ENCODE data around the gene SLIT1.

SLIT1 gene

GRCh38 chr10:96984541-96985131 is 201.1 kb downstream of the SLIT1 start:
- no peaks in the 10 kb centered on the region for H3K9me3 ChIP-seq (ENCODE audit: low read length)
- H3K9ac ChIP-seq (ENCODE audit: low read length), result no peak overlapping the region
- H3K36me3 ChIP-seq (ENCODE audit: insufficient read depth, low read length), result peaks cover 18% of the 10 kb centered on the region
- peaks cover 15% of the 10 kb centered on the region for H3K4me1 ChIP-seq (ENCODE audit: insufficient read depth, low read length)
- H3K27me3 ChIP-seq (ENCODE audit: control insufficient read depth in 1 of 2, insufficient read depth in 2 of 2, low read length in 2 of 2), result no peaks in the 10 kb centered on the region
- no peak overlapping the region for H3K27ac ChIP-seq (ENCODE audit: low read depth, low read length)
- no peak overlapping the region for H3K4me3 ChIP-seq (ENCODE audit: low read depth in 1 of 2, low read length in 2 of 2)

GRCh38 chr10:96982149-96982930 is 203.4 kb downstream of the SLIT1 start:
- H3K4me1 ChIP-seq (ENCODE audit: insufficient read depth, low read length), result no peaks in the 10 kb centered on the region
- H3K27me3 ChIP-seq (ENCODE audit: control insufficient read depth in 1 of 2, insufficient read depth in 2 of 2, low read length in 2 of 2), result no peaks in the 10 kb centered on the region
- no peak overlapping the region for H3K4me3 ChIP-seq (ENCODE audit: low read depth in 1 of 2, low read length in 2 of 2)
- no peak overlapping the region for H3K9ac ChIP-seq (ENCODE audit: low read length)
- peaks cover 18% of the 10 kb centered on the region for H3K36me3 ChIP-seq (ENCODE audit: insufficient read depth, low read length)
- H3K9me3 ChIP-seq (ENCODE audit: low read length), result no peaks in the 10 kb centered on the region
- H3K27ac ChIP-seq (ENCODE audit: low read depth, low read length), result no peak overlapping the region

GRCh38 chr10:96978621-96979154 is 207.1 kb downstream of the SLIT1 start:
- H3K27ac ChIP-seq (ENCODE audit: low read depth, low read length), result no peak overlapping the region
- no peaks in the 10 kb centered on the region for H3K4me1 ChIP-seq (ENCODE audit: insufficient read depth, low read length)
- H3K4me3 ChIP-seq (ENCODE audit: low read depth in 1 of 2, low read length in 2 of 2), result no peak overlapping the region
- no peak overlapping the region for H3K9ac ChIP-seq (ENCODE audit: low read length)
- no peaks in the 10 kb centered on the region for H3K27me3 ChIP-seq (ENCODE audit: control insufficient read depth in 1 of 2, insufficient read depth in 2 of 2, low read length in 2 of 2)
- no peaks in the 10 kb centered on the region for H3K9me3 ChIP-seq (ENCODE audit: low read length)
- H3K36me3 ChIP-seq (ENCODE audit: insufficient read depth, low read length), result peaks cover 18% of the 10 kb centered on the region

GRCh38 chr10:96975136-96975535 is 210.6 kb downstream of the SLIT1 start:
- no peaks in the 10 kb centered on the region for H3K9me3 ChIP-seq (ENCODE audit: low read length)
- no peak overlapping the region for H3K9ac ChIP-seq (ENCODE audit: low read length)
- H3K27ac ChIP-seq (ENCODE audit: low read depth, low read length), result no peak overlapping the region
- H3K4me1 ChIP-seq (ENCODE audit: insufficient read depth, low read length), result no peaks in the 10 kb centered on the region
- no peaks in the 10 kb centered on the region for H3K27me3 ChIP-seq (ENCODE audit: control insufficient read depth in 1 of 2, insufficient read depth in 2 of 2, low read length in 2 of 2)
- no peak overlapping the region for H3K4me3 ChIP-seq (ENCODE audit: low read depth in 1 of 2, low read length in 2 of 2)
- no peaks in the 10 kb centered on the region for H3K36me3 ChIP-seq (ENCODE audit: insufficient read depth, low read length)

- Histone ChIP-seq H3K27me3 (ENCODE audit: control insufficient read depth in 1 of 2, insufficient read depth in 2 of 2, low read length in 2 of 2) (no peaks in the 10 kb centered on the region), H3K4me1 (ENCODE audit: insufficient read depth, low read length) (no peaks in the 10 kb centered on the region), H3K4me3 (ENCODE audit: low read depth in 1 of 2, low read length in 2 of 2) (no peak overlapping the region), H3K27ac (ENCODE audit: low read depth, low read length) (no peak overlapping the region), H3K9me3 (ENCODE audit: low read length) (no peaks in the 10 kb centered on the region), H3K36me3 (ENCODE audit: insufficient read depth, low read length) (no peaks in the 10 kb centered on the region), H3K9ac (ENCODE audit: low read length) (no peak overlapping the region)
Measured at GRCh38 chr10:96973809-96974747, 211.7 kb downstream of the SLIT1 start.

GRCh38 chr10:96972264-96972663 is 213.5 kb downstream of the SLIT1 start:
- Histone ChIP-seq H3K27ac (ENCODE audit: low read depth, low read length) (no peak overlapping the region), H3K27me3 (ENCODE audit: control insufficient read depth in 1 of 2, insufficient read depth in 2 of 2, low read length in 2 of 2) (no peaks in the 10 kb centered on the region), H3K4me1 (ENCODE audit: insufficient read depth, low read length) (no peaks in the 10 kb centered on the region), H3K36me3 (ENCODE audit: insufficient read depth, low read length) (no peaks in the 10 kb centered on the region), H3K9ac (ENCODE audit: low read length) (no peak overlapping the region), H3K9me3 (ENCODE audit: low read length) (no peaks in the 10 kb centered on the region), H3K4me3 (ENCODE audit: low read depth in 1 of 2, low read length in 2 of 2) (no peak overlapping the region)

- no peaks in the 10 kb centered on the region for H3K27me3 ChIP-seq (ENCODE audit: control insufficient read depth in 1 of 2, insufficient read depth in 2 of 2, low read length in 2 of 2)
- no peak overlapping the region for H3K27ac ChIP-seq (ENCODE audit: low read depth, low read length)
- no peaks in the 10 kb centered on the region for H3K4me1 ChIP-seq (ENCODE audit: insufficient read depth, low read length)
- H3K9ac ChIP-seq (ENCODE audit: low read length), result no peak overlapping the region
- no peaks in the 10 kb centered on the region for H3K9me3 ChIP-seq (ENCODE audit: low read length)
- no peaks in the 10 kb centered on the region for H3K36me3 ChIP-seq (ENCODE audit: insufficient read depth, low read length)
- no peak overlapping the region for H3K4me3 ChIP-seq (ENCODE audit: low read depth in 1 of 2, low read length in 2 of 2)
Measured at GRCh38 chr10:96971324-96971723, 214.4 kb downstream of the SLIT1 start.

GRCh38 chr10:96968682-96969423 is 216.9 kb downstream of the SLIT1 start:
- Histone ChIP-seq H3K9me3 (ENCODE audit: low read length) (no peaks in the 10 kb centered on the region), H3K27ac (ENCODE audit: low read depth, low read length) (no peak overlapping the region), H3K4me3 (ENCODE audit: low read depth in 1 of 2, low read length in 2 of 2) (no peak overlapping the region), H3K4me1 (ENCODE audit: insufficient read depth, low read length) (no peaks in the 10 kb centered on the region), H3K36me3 (ENCODE audit: insufficient read depth, low read length) (no peaks in the 10 kb centered on the region), H3K9ac (ENCODE audit: low read length) (no peak overlapping the region), H3K27me3 (ENCODE audit: control insufficient read depth in 1 of 2, insufficient read depth in 2 of 2, low read length in 2 of 2) (no peaks in the 10 kb centered on the region)

GRCh38 chr10:96967847-96968246 is 217.9 kb downstream of the SLIT1 start:
- Histone ChIP-seq H3K4me3 (ENCODE audit: low read depth in 1 of 2, low read length in 2 of 2) (no peak overlapping the region), H3K27ac (ENCODE audit: low read depth, low read length) (no peak overlapping the region), H3K9me3 (ENCODE audit: low read length) (no peaks in the 10 kb centered on the region), H3K9ac (ENCODE audit: low read length) (no peak overlapping the region), H3K4me1 (ENCODE audit: insufficient read depth, low read length) (peaks cover 3% of the 10 kb centered on the region), H3K36me3 (ENCODE audit: insufficient read depth, low read length) (no peaks in the 10 kb centered on the region), H3K27me3 (ENCODE audit: control insufficient read depth in 1 of 2, insufficient read depth in 2 of 2, low read length in 2 of 2) (no peaks in the 10 kb centered on the region)

GRCh38 chr10:96964131-96964530 is 221.6 kb downstream of the SLIT1 start:
- Histone ChIP-seq H3K9me3 (ENCODE audit: low read length) (no peaks in the 10 kb centered on the region), H3K36me3 (ENCODE audit: insufficient read depth, low read length) (no peaks in the 10 kb centered on the region), H3K4me3 (ENCODE audit: low read depth in 1 of 2, low read length in 2 of 2) (no peak overlapping the region), H3K4me1 (ENCODE audit: insufficient read depth, low read length) (peaks cover 5% of the 10 kb centered on the region), H3K27me3 (ENCODE audit: control insufficient read depth in 1 of 2, insufficient read depth in 2 of 2, low read length in 2 of 2) (no peaks in the 10 kb centered on the region), H3K9ac (ENCODE audit: low read length) (no peak overlapping the region), H3K27ac (ENCODE audit: low read depth, low read length) (no peak overlapping the region)

GRCh38 chr10:96960872-96961271 is 224.9 kb downstream of the SLIT1 start:
- Histone ChIP-seq H3K4me1 (ENCODE audit: insufficient read depth, low read length) (peaks cover 5% of the 10 kb centered on the region), H3K4me3 (ENCODE audit: low read depth in 1 of 2, low read length in 2 of 2) (no peak overlapping the region), H3K9me3 (ENCODE audit: low read length) (no peaks in the 10 kb centered on the region), H3K27me3 (ENCODE audit: control insufficient read depth in 1 of 2, insufficient read depth in 2 of 2, low read length in 2 of 2) (no peaks in the 10 kb centered on the region), H3K9ac (ENCODE audit: low read length) (no peak overlapping the region), H3K36me3 (ENCODE audit: insufficient read depth, low read length) (peaks cover 4% of the 10 kb centered on the region), H3K27ac (ENCODE audit: low read depth, low read length) (no peak overlapping the region)

All from muscle layer of colon (tissue), 2 donors.